K562 (cell line): ENCODE data around the gene ARHGEF12.

Experiments
- ARID1B ChIP-seq: fragments of 450-650 bp; IDR thresholded peaks from 2 replicates; pipeline ENCODE4 v1.6.1; 2016; ENCODE audit warnings: antibody characterized with exemption, mild to moderate bottlenecking, inconsistent platforms
- CEBPB ChIP-seq: fragments of 450-650 bp; IDR thresholded peaks from 2 replicates; pipeline ENCODE4 v1.6.1; 2016; ENCODE audit warnings: missing genetic modification characterization, missing compliant biosample characterization
- ELF4 ChIP-seq: fragments of 450-650 bp; formaldehyde crosslinking; IDR thresholded peaks from 2 replicates; pipeline ENCODE4 v1.4.0; 2022; ENCODE audit warnings: missing genetic modification characterization
- MAFK ChIP-seq: IDR thresholded peaks from 2 replicates; pipeline ENCODE4 v1.6.1; 2011; ENCODE audit warnings: low read length, improper control_type of control experiment
- RBM14 ChIP-seq: fragments of 200-400 bp; formaldehyde crosslinking; IDR thresholded peaks from 2 replicates; pipeline ENCODE4 v1.6.1; 2018; ENCODE audit warnings: low read depth, mild to moderate bottlenecking, low read length, moderate library complexity, borderline replicate concordance; ENCODE audit not compliant: insufficient read depth
- ZNF175 ChIP-seq: fragments of 200-800 bp; sonication (Bioruptor generic); IDR thresholded peaks from 2 replicates; pipeline ENCODE4 v1.6.1; 2016; ENCODE audit warnings: low read depth, mild to moderate bottlenecking, missing genetic modification characterization, missing compliant biosample characterization
- TF ChIP-seq, protein P1 (sequence below), 3 experiments: IDR thresholded peaks in 2 of 3; conservative IDR thresholded peaks in 1 of 3; 2 replicates each; pipeline ENCODE4 v1.5.1; 2011 to 2012; ENCODE audit warnings: low read length in 3 of 3, mild to moderate bottlenecking in 3 of 3, control low read depth in 2 of 3, improper control_type of control experiment in 1 of 3, inconsistent platforms in 1 of 3, low read depth in 1 of 3, mixed read lengths in 1 of 3, moderate library complexity in 1 of 3; ENCODE audit not compliant: insufficient read depth in 2 of 3
- TF ChIP-seq, protein P2 (sequence below): sonication (generic); formaldehyde crosslinking; IDR thresholded peaks from 2 replicates; pipeline ENCODE4 v1.8.0; 2022; ENCODE audit warnings: missing genetic modification reagents, mild to moderate bottlenecking, borderline replicate concordance

DNA sequence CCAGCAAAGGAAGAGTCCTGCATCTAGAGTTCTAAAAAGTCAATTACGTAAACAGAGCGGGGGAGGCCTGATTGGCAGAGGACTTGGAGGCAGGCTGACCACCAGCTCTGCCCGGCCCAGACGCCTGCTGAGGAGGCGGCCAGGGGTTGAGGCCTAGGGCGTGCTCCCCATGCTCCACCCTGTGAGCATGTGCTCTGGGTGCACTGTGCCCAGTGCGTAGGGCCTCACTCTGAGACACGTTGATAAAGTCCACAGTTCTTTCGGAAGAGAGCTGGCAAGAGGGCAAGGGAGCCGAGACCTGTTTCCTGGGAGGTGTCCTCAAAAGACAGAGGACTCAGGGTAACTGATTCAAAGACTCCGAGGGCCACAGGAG lies 200.6 kb downstream of the ARHGEF12 start:
- TF ChIP-seq ELF4 (CRISPR knock-in tag) = no peak
- no peak for TF ChIP-seq ZNF175 (CRISPR knock-in tag)
- TF ChIP-seq, protein P1, sequence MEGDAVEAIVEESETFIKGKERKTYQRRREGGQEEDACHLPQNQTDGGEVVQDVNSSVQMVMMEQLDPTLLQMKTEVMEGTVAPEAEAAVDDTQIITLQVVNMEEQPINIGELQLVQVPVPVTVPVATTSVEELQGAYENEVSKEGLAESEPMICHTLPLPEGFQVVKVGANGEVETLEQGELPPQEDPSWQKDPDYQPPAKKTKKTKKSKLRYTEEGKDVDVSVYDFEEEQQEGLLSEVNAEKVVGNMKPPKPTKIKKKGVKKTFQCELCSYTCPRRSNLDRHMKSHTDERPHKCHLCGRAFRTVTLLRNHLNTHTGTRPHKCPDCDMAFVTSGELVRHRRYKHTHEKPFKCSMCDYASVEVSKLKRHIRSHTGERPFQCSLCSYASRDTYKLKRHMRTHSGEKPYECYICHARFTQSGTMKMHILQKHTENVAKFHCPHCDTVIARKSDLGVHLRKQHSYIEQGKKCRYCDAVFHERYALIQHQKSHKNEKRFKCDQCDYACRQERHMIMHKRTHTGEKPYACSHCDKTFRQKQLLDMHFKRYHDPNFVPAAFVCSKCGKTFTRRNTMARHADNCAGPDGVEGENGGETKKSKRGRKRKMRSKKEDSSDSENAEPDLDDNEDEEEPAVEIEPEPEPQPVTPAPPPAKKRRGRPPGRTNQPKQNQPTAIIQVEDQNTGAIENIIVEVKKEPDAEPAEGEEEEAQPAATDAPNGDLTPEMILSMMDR (IDR thresholded peaks at IDR 0.05 in 2 of 3, conservative IDR thresholded peaks at IDR 0.05 in 1 of 3; ENCODE audit: insufficient read depth in 2 of 3, low read depth in 1 of 3, low read length in 3 of 3) = no peak
- TF ChIP-seq, protein P2, sequence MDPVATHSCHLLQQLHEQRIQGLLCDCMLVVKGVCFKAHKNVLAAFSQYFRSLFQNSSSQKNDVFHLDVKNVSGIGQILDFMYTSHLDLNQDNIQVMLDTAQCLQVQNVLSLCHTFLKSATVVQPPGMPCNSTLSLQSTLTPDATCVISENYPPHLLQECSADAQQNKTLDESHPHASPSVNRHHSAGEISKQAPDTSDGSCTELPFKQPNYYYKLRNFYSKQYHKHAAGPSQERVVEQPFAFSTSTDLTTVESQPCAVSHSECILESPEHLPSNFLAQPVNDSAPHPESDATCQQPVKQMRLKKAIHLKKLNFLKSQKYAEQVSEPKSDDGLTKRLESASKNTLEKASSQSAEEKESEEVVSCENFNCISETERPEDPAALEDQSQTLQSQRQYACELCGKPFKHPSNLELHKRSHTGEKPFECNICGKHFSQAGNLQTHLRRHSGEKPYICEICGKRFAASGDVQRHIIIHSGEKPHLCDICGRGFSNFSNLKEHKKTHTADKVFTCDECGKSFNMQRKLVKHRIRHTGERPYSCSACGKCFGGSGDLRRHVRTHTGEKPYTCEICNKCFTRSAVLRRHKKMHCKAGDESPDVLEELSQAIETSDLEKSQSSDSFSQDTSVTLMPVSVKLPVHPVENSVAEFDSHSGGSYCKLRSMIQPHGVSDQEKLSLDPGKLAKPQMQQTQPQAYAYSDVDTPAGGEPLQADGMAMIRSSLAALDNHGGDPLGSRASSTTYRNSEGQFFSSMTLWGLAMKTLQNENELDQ (CRISPR knock-in tag) = no peak
- TF ChIP-seq CEBPB (tag) = no peak
- no peak for TF ChIP-seq RBM14
- no peak for TF ChIP-seq MAFK
- TF ChIP-seq ARID1B = no peak
